HS-5 (cell line): Measurements from ENCODE around the gene MAP3K2.
"Not testable (repeated sequence)": the region's sequence is repeated elsewhere in the genome, so short reads cannot be mapped to it uniquely, and the experiment has no call there.

Experiments used
- DNase-seq: peaks from one replicate; pipeline ENCODE4 v3.0.0-alpha.2; 2012; ENCODE audit warnings: low read depth

Gene MAP3K2

DNA sequence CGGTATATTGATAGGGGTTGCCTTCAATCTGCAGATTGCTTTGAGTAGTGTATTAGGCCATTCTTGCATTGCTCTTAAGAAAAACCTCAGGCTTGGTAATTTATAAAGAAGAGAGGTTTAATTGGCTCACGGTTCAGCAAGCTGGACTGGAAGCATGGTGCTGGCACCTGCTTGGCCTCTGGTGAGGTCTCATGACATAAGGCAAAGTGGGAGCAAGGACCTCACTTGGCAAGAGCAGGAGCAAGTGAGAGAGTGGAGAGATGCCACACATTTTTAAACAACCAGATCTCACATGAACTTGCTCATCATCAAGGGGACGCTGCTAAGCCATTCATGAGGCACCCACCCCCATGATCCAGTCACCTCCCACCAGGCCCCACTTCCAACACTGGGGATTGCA is 4.9 kb downstream of the MAP3K2 start:
- DNase-seq: no peak

DNA sequence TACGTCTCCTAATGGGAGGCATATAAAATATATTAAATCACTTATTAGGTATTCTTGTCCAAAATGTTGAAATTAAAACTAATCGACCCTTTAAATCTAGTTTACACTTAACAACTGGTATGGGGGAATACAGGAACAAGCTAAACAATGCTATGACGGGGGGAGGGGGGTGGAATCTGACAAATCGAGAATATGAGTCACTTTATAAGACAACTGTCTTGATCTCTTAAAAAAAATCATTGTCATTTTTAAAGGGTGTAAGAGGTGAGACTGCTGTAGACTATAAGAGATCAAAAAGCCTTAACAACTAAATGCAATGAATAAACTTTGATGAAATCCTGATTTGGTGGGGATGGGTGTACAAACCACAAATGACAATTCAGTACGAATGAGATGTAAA is 6.0 kb downstream of the MAP3K2 start:
- no peak for DNase-seq

DNA sequence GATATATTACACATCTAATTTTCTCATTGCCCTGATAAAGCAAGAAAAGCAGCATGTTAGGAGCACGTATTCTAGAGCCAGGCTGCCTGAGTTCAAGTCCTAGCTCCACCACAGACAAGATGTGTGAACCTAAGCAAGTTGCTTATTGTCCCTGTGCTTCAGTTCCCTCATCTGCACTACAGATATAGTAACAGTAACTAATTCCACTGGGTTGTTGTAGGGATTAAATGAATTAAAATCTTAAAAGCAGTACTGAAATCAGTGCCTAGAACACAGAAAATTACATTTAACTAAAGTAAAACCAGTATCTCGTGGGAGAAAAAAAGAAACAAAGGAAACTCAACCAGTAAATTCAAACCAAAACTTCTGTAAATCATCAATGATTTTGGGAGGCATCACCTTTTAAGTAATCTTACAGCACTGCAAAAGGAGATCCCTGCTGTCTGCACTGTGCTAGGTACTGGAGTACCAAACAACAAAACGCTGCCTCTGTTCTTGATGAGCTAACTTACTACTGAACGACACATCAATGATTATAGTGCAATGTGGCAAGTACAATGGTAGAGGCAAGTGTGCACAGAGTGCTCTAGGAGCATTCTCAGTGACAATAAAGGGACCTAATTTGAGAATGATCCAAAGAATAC is 7.9 kb downstream of the MAP3K2 start:
- DNase-seq: no peak

DNA sequence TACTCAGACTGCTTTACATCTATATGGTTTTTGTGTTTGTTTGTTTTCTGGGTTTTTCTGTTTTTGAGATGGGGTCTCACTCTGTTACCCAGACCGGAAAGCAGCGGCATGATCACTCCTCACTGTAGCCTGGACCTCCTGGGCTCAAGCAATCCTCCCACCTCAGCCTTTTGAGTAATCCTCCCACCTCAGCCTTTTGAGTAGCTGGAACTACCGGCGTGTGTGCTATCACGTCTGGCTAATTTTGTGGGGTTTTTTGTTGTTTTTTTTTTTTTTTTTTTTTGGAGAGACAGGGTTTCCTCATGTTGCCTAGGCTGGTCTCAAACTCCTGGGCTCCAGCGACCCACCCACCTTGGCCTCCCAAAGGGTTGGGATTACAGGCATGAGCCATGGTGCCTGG is 9.1 kb downstream of the MAP3K2 start:
- DNase-seq: no peak

DNA sequence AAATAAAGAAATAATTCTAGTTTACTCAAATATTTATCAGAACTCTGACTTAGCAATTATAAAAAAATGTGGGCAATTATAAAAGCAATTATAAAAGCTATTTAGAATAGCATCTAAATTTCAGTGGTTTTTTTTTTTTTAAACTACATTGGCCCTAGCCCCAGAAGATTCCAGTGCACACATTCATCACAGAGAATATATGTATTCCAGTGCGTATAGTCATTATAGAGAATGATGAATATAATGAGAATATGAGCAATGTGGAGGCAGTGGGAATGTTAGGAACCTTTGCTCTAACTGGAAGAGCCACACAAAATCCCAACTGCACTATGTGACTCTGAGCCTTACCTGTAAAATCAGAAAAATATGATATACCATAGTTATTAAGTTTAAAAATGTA is 10.5 kb downstream of the MAP3K2 start:
- no peak for DNase-seq

DNA sequence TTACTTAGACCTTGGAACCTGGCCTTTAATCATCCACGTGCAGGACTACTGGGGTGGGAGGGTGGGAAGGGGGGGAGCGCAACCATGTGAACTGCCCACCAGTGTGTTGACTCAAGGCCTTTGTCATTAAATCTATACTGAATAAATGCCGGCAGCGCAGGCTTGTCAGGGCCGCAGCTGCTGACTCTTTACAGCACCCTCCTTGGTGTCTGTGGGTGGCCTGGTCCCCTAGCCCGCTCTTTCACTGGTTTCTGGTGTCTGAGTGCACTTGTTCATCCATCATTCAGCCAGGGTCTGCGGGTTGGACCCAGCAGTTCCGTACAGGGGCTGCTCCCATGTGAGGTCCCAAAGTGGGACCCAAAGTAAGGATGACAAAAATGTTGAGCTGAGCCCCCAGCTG is 11.5 kb downstream of the MAP3K2 start:
- DNase-seq: no peak

DNA sequence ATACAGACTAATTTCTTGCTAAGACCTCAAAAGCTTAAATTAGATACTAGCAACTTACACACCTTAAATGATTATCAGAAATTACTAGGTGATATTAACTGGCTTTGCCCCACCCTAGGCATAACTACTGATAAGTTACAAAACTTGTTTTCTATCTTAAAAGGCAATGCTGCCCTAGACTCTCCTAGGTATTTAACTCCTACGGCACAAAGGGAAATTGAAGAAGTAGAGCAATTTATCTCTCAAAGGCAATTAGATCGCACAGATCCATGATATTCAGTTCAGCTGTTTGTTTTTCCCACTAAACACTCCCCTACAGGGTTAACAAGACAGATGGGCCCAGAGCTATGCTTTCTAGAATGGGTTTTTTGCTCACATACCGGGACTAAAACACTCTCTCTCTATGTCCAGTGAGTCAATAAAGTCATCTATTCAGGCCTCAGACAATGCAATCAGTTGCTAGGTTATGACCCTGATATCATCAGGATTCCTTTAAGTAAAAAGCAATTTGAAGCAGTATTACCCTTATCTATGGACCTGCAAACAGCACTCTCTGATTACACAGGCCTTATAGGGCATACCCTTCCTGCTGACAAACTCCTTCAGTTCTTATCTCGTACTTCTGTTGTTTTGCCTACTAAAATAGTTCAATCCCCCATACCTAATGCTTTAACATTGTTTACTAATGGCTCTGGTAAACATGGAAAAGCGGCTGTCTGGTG is 14.3 kb downstream of the MAP3K2 start:
- DNase-seq: no peak

DNA sequence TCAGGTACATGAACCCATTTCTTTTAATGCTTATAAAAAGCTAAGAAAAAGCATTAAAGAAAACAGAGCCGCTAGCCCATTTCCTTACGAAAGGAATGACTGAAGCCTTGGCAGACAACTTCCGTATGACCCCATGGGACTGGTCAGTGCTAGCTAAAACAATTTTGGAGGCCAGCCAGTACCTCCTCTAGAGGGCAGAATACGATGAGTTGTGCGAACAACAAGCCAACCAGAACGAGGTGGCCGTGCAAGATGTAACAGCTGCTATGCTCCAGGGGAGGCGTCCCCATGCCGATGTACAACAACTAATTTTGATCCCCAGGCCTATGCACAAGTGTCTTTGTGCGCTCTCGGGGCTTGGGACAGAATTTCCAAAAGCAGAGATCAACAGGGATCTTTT is 16.7 kb downstream of the MAP3K2 start:
- DNase-seq: no peak

DNA sequence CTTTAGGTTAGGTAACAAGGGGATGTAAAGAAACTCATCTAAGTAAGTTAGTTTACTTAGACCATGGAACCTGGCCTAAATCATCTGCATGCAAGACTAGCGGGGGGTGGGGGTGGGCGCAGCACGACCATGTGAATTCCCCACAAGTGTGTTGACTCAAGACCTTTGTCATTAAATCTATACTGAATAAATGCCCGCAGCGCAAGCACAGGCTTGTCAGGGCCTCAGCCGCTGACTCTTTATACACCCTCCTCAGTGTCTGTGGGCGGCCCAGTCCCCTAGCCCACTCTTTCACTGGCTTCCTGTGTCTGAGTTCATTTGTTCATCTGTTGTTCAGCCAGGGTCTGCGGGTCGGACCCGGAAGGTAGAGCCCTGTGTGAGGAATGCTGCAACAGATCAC is 17.8 kb downstream of the MAP3K2 start:
- DNase-seq: no peak

GRCh38 chr2:127365211-127365643 is 22.5 kb downstream of the MAP3K2 start:
- no peak for DNase-seq

GRCh38 chr2:127362971-127363370 is 24.8 kb downstream of the MAP3K2 start:
- no peak for DNase-seq

- DNase-seq: no peak
Measured at GRCh38 chr2:127361929-127362885, 25.6 kb downstream of the MAP3K2 start.

DNA sequence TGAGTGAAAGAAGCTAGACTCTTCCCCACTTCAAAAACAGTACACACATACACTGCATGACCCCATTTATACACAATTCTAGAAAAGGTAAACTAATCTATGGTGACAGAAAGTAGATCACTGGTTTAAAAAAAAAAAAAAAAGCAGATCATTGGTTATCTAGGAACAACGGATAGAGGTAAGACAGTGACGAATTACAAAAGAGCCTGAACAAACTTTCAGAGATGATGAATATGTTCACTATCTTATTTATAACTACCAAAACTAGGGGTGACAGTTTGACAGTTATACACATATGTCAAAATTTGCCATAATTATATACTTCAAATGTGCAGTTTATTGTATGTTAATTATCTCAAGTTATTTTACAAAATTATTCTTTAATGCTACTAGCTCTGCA is 27.5 kb downstream of the MAP3K2 start:
- no peak for DNase-seq

- DNase-seq: no peak
Measured at GRCh38 chr2:127359520-127359919, 28.3 kb downstream of the MAP3K2 start.

DNA sequence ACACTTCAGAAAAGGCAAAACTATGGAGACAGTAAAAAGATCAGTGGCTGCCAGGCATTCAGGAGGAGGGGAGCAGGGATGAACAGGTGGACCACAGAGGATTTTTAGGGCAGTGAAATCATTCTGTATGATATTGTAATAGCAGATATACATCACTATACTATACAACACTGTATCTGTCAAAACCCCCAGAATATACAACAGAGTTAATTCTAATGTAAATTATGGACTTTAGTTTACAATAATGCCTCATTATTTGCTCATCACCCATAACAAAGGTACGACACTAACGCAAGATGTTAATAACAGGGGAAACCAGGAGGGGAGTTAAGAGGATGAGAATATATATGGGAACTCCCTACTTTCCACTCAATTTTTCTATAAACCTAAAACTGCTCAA is 28.8 kb downstream of the MAP3K2 start:
- no peak for DNase-seq

DNA sequence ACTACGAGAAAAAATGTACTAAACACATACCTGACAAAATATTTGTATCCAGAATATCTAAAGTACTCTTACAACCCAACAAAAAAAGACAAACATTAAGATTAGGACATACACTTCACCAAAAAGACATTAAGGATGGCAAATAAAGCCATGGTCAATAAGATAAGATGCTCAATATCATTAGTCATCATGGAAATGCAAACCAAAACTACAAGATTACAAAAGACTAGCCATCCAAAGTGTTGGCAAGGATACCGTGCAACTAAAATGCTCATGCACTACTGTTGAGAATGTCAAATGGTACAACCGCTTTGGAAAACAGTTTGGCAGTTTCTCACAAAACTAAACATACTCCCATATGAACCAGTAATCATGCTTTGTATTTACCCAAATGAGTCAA is 29.7 kb downstream of the MAP3K2 start:
- no peak for DNase-seq

- no peak for DNase-seq
Measured at GRCh38 chr2:127357591-127357990, 30.2 kb downstream of the MAP3K2 start.

GRCh38 chr2:127356531-127356930 is 31.2 kb downstream of the MAP3K2 start:
- no peak for DNase-seq

- no peak for DNase-seq
Measured at GRCh38 chr2:127355407-127356008, 32.3 kb downstream of the MAP3K2 start.

GRCh38 chr2:127353873-127354676 is 33.7 kb downstream of the MAP3K2 start:
- DNase-seq: not testable (repeated sequence)

DNA sequence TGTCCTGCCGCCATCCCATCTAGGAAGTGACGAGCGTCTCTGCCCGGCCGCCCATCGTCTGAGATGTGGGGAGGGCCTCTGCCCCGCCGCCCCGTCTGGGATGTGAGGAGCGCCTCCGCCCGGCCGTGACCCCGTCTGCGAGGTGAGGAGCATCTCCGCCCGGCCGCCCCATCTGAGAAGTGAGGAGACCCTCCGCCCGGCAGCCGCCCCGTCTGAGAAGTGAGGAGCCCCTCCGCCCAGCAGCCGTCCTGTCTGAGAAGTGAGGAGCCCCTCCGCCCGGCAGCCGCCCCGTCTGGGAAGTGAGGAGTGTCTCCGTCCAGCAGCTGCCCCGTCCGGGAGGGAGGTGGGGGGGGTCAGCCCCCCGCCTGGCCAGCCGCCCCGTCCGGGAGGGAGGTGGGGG is 34.6 kb downstream of the MAP3K2 start:
- not testable (repeated sequence) for DNase-seq

GRCh38 chr2:127351603-127352002 is 36.2 kb downstream of the MAP3K2 start:
- DNase-seq: no peak
